Measurements from ENCODE around the gene VPREB1. TPM values are rescaled to one million over a fixed set of nuclear protein-coding genes. Genes with fewer than 3 reads are reported as not detected.

The VPREB1 gene
- total and polyA plus RNA-seq, 2 donors (not counting 1 experiment from before 2014, with no cell fraction given) = not detected

GRCh38 chr22:22210375-22210774, 34.2 kb upstream of the VPREB1 start:
- H3K4me3 ChIP-seq (replicated peaks in 1 of 4; ENCODE audit: control extremely low read depth in 1 of 4, insufficient read depth in 1 of 4, low read depth in 3 of 4, low read length in 4 of 4) = no peak overlapping the region
- no peaks in the 10 kb centered on the region for H3K9me3 ChIP-seq (ENCODE audit: control insufficient read depth, insufficient read depth, low read depth, low read length)
- H4K20me1 ChIP-seq (ENCODE audit: control insufficient read depth, extremely low read depth, insufficient read depth, low read length) = no peaks in the 10 kb centered on the region
- H3K27ac ChIP-seq (ENCODE audit: insufficient read depth, low read length) = no peak overlapping the region
- H3K79me2 ChIP-seq (ENCODE audit: control insufficient read depth, insufficient read depth, low read length) = no peaks in the 10 kb centered on the region
- no peak overlapping the region for H2AFZ ChIP-seq (ENCODE audit: low read length)
- no peak overlapping the region for H3K9ac ChIP-seq (ENCODE audit: insufficient read depth, low read length)
- H3K27me3 ChIP-seq (ENCODE audit: control insufficient read depth, insufficient read depth, low read length) = peaks cover 7% of the 10 kb centered on the region
- TF ChIP-seq, protein P1, sequence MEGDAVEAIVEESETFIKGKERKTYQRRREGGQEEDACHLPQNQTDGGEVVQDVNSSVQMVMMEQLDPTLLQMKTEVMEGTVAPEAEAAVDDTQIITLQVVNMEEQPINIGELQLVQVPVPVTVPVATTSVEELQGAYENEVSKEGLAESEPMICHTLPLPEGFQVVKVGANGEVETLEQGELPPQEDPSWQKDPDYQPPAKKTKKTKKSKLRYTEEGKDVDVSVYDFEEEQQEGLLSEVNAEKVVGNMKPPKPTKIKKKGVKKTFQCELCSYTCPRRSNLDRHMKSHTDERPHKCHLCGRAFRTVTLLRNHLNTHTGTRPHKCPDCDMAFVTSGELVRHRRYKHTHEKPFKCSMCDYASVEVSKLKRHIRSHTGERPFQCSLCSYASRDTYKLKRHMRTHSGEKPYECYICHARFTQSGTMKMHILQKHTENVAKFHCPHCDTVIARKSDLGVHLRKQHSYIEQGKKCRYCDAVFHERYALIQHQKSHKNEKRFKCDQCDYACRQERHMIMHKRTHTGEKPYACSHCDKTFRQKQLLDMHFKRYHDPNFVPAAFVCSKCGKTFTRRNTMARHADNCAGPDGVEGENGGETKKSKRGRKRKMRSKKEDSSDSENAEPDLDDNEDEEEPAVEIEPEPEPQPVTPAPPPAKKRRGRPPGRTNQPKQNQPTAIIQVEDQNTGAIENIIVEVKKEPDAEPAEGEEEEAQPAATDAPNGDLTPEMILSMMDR (conservative IDR thresholded peaks at IDR 0.05 in 1 of 2, IDR thresholded peaks at IDR 0.05 in 1 of 2; ENCODE audit: low read depth in 1 of 2, low read length in 2 of 2) = no peak
- TF ChIP-seq EZH2 (IDR thresholded peaks at IDR 0.05; ENCODE audit: low read length, missing control alignments) = no peak
- DNase-seq (ENCODE audit: low read depth in 2 of 2) = peak; percentile 15 to 89
- H3K36me3 ChIP-seq (ENCODE audit: control insufficient read depth, insufficient read depth, low read length) = no peaks in the 10 kb centered on the region
- H3K4me1 ChIP-seq (ENCODE audit: control insufficient read depth, extremely low read depth, insufficient read depth, low read length) = peaks cover 2% of the 10 kb centered on the region
- H3K4me2 ChIP-seq (ENCODE audit: extremely low read depth, insufficient read depth, low read length) = no peak overlapping the region

DNA sequence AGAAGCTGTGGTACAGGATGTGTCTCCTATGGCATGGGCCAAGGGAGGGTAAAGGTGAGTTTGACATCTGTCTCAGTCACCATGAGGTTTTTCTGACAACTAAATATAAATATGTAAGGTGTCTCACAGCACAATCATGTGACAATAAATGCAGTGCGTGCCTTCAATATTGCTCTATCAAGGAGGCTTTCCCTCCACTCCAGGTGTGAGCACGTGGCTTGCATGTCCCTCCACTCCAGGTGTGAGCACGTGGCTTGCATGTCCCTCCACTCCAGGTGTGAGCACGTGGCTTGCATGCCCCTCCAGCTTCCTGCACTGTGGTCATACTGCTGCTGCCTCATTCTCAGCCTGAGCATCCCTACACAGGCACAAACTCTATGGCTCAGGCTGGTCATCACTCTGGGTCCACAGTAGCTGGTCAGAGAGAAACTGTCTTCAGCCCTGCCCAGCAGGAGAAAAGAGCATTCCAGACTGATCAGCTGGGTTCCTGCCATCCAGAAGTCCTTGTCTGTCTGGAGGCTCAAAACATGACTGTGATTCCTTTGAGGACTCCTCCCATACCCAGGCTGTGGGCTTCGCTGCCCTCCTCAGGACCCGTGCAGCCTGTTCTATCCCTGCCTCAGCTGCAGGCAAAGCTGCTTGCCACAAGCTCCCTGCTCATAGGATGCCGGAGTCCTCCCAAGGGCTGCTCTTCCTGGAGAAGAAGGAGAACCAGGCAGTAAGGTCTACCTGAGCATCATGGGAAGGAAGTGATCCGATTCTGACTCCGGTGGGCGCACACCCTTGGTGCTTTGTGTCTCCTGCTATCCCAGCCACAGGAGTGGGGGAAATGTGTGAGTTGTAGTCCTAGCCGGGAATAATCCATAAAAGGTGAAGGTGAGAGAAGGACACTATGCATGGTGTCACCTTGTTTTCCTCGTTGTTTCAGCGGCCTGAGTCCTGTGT, 33.4 kb upstream of the VPREB1 start:
- H3K4me3 ChIP-seq (replicated peaks in 1 of 4; ENCODE audit: control extremely low read depth in 1 of 4, insufficient read depth in 1 of 4, low read depth in 3 of 4, low read length in 4 of 4) = no peak overlapping the region
- no peaks in the 10 kb centered on the region for H4K20me1 ChIP-seq (ENCODE audit: control insufficient read depth, extremely low read depth, insufficient read depth, low read length)
- H3K36me3 ChIP-seq (ENCODE audit: control insufficient read depth, insufficient read depth, low read length) = no peaks in the 10 kb centered on the region
- H3K9ac ChIP-seq (ENCODE audit: insufficient read depth, low read length) = no peak overlapping the region
- no peak overlapping the region for H2AFZ ChIP-seq (ENCODE audit: low read length)
- no peak overlapping the region for H3K4me2 ChIP-seq (ENCODE audit: extremely low read depth, insufficient read depth, low read length)
- no peak overlapping the region for H3K27ac ChIP-seq (ENCODE audit: insufficient read depth, low read length)
- H3K9me3 ChIP-seq (ENCODE audit: control insufficient read depth, insufficient read depth, low read depth, low read length) = no peaks in the 10 kb centered on the region
- H3K27me3 ChIP-seq (ENCODE audit: control insufficient read depth, insufficient read depth, low read length) = peaks cover 2% of the 10 kb centered on the region
- H3K4me1 ChIP-seq (ENCODE audit: control insufficient read depth, extremely low read depth, insufficient read depth, low read length) = peaks cover 2% of the 10 kb centered on the region
- H3K79me2 ChIP-seq (ENCODE audit: control insufficient read depth, insufficient read depth, low read length) = no peaks in the 10 kb centered on the region
- no peak for DNase-seq (ENCODE audit: low read depth in 2 of 2)
- TF ChIP-seq, protein P1 (conservative IDR thresholded peaks at IDR 0.05 in 1 of 2, IDR thresholded peaks at IDR 0.05 in 1 of 2; ENCODE audit: low read depth in 1 of 2, low read length in 2 of 2) = no peak
- TF ChIP-seq EZH2 (IDR thresholded peaks at IDR 0.05; ENCODE audit: low read length, missing control alignments) = no peak

GRCh38 chr22:22213231-22213630, 31.4 kb upstream of the VPREB1 start:
- Histone ChIP-seq H3K36me3 (ENCODE audit: control insufficient read depth, insufficient read depth, low read length) (no peaks in the 10 kb centered on the region), H3K4me3 (replicated peaks in 1 of 4; ENCODE audit: control extremely low read depth in 1 of 4, insufficient read depth in 1 of 4, low read depth in 3 of 4, low read length in 4 of 4) (no peak overlapping the region), H4K20me1 (ENCODE audit: control insufficient read depth, extremely low read depth, insufficient read depth, low read length) (no peaks in the 10 kb centered on the region), H3K9me3 (ENCODE audit: control insufficient read depth, insufficient read depth, low read depth, low read length) (no peaks in the 10 kb centered on the region), H3K4me2 (ENCODE audit: extremely low read depth, insufficient read depth, low read length) (no peak overlapping the region), H2AFZ (ENCODE audit: low read length) (no peak overlapping the region), H3K27me3 (ENCODE audit: control insufficient read depth, insufficient read depth, low read length) (no peaks in the 10 kb centered on the region), H3K79me2 (ENCODE audit: control insufficient read depth, insufficient read depth, low read length) (no peaks in the 10 kb centered on the region), H3K9ac (ENCODE audit: insufficient read depth, low read length) (no peak overlapping the region), H3K27ac (ENCODE audit: insufficient read depth, low read length) (no peak overlapping the region), H3K4me1 (ENCODE audit: control insufficient read depth, extremely low read depth, insufficient read depth, low read length) (peaks cover 2% of the 10 kb centered on the region)
- DNase-seq (ENCODE audit: low read depth in 2 of 2) = peak in 1 of 2 donors; percentile 38
- no peak for TF ChIP-seq EZH2 (IDR thresholded peaks at IDR 0.05; ENCODE audit: low read length, missing control alignments)
- TF ChIP-seq, protein P1 (conservative IDR thresholded peaks at IDR 0.05 in 1 of 2, IDR thresholded peaks at IDR 0.05 in 1 of 2; ENCODE audit: low read depth in 1 of 2, low read length in 2 of 2) = no peak

Measured in fibroblast of lung (primary cell).